Trophoblast cell (in vitro differentiated cells and primary cell): ENCODE measurements around the gene TMEM132D. TPM values are rescaled to one million over a fixed set of nuclear protein-coding genes. Genes with fewer than 3 reads are reported as not detected.

Experiments
- DNase-seq, 2 donors: peaks; one replicate each; pipeline ENCODE4 v3.0.0-alpha.2; 2016
- H2AFZ ChIP-seq: 2 replicates; pipeline ENCODE4 v1.6.1; 2013; ENCODE audit warnings: low read length, moderate library complexity, mild to moderate bottlenecking; ENCODE audit not compliant: insufficient read depth, poor library complexity
- H2AK5ac ChIP-seq: 2 replicates; pipeline ENCODE4 v1.6.1; 2013; ENCODE audit warnings: mild to moderate bottlenecking, low read length
- H2BK120ac ChIP-seq: 2 replicates; pipeline ENCODE4 v1.6.1; 2013; ENCODE audit warnings: low read length, mild to moderate bottlenecking, moderate library complexity; ENCODE audit not compliant: insufficient read depth, poor library complexity
- H2BK12ac ChIP-seq: 2 replicates; pipeline ENCODE4 v1.6.1; 2013; ENCODE audit warnings: mild to moderate bottlenecking, low read length, moderate library complexity
- H2BK5ac ChIP-seq: 2 replicates; pipeline ENCODE4 v1.6.1; 2013; ENCODE audit warnings: low read length, low read depth, moderate library complexity, mild to moderate bottlenecking; ENCODE audit not compliant: poor library complexity
- H3K14ac ChIP-seq: 2 replicates; pipeline ENCODE4 v1.6.1; 2013; ENCODE audit warnings: mild to moderate bottlenecking, low read length
- H3K18ac ChIP-seq: 2 replicates; pipeline ENCODE4 v1.6.1; 2013; ENCODE audit warnings: mild to moderate bottlenecking, low read length
- H3K23ac ChIP-seq: 2 replicates; pipeline ENCODE4 v1.6.1; 2013; ENCODE audit warnings: low read length
- H3K27ac ChIP-seq: 2 replicates; pipeline ENCODE4 v1.5.1; 2013; ENCODE audit warnings: low read depth, mild to moderate bottlenecking, inconsistent platforms, low read length, moderate library complexity
- H3K27me3 ChIP-seq: 2 replicates; pipeline ENCODE4 v1.6.1; 2013; ENCODE audit warnings: inconsistent platforms, mild to moderate bottlenecking, low read length, moderate library complexity; ENCODE audit not compliant: insufficient read depth
- H3K36me3 ChIP-seq, 2 experiments: 1 replicate in 1 of 2; 2 replicates in 1 of 2; pipeline ENCODE4 v1.6.1; 2013; ENCODE audit warnings: low read length in 2 of 2, mild to moderate bottlenecking in 2 of 2, moderate library complexity in 1 of 2; ENCODE audit not compliant: insufficient read depth in 2 of 2, control insufficient read depth in 1 of 2
- H3K4ac ChIP-seq: 2 replicates; pipeline ENCODE4 v1.6.1; 2013; ENCODE audit warnings: low read depth, mild to moderate bottlenecking, low read length, moderate library complexity
- H3K4me1 ChIP-seq, 2 experiments: 1 replicate in 1 of 2; 2 replicates in 1 of 2; pipeline ENCODE4 v1.6.1; 2013; ENCODE audit warnings: low read length in 2 of 2, mild to moderate bottlenecking in 2 of 2, moderate library complexity in 1 of 2; ENCODE audit not compliant: insufficient read depth in 2 of 2, control insufficient read depth in 1 of 2
- H3K4me2 ChIP-seq: 2 replicates; pipeline ENCODE4 v1.6.1; 2013; ENCODE audit warnings: inconsistent platforms, mild to moderate bottlenecking, low read length, moderate library complexity
- H3K4me3 ChIP-seq: 2 replicates; pipeline ENCODE4 v1.5.1; 2013; ENCODE audit warnings: mild to moderate bottlenecking, low read depth, low read length, inconsistent platforms
- H3K79me1 ChIP-seq: one replicate; pipeline ENCODE4 v1.6.1; 2013; ENCODE audit warnings: low read length
- H3K79me2 ChIP-seq: 2 replicates; pipeline ENCODE4 v1.6.1; 2013; ENCODE audit warnings: low read length, mild to moderate bottlenecking; ENCODE audit not compliant: control insufficient read depth, insufficient read depth, poor library complexity
- H3K9ac ChIP-seq: 2 replicates; pipeline ENCODE4 v1.6.1; 2013; ENCODE audit warnings: mild to moderate bottlenecking, low read length
- H3K9me3 ChIP-seq: 2 replicates; pipeline ENCODE4 v1.6.1; 2013; ENCODE audit warnings: low read depth, mild to moderate bottlenecking, control low read depth, inconsistent platforms, low read length; ENCODE audit not compliant: insufficient read depth
- H4K12ac ChIP-seq: 2 replicates; pipeline ENCODE4 v1.6.1; 2013; ENCODE audit warnings: low read depth, mild to moderate bottlenecking, low read length, moderate library complexity
- H4K8ac ChIP-seq: 2 replicates; pipeline ENCODE4 v1.6.1; 2013; ENCODE audit warnings: low read depth, mild to moderate bottlenecking, low read length, moderate library complexity
- H4K91ac ChIP-seq: one replicate; pipeline ENCODE4 v1.6.1; 2013; ENCODE audit warnings: low read depth, mild to moderate bottlenecking, low read length, moderate library complexity
- WGBS: extraction: QIAGEN DNeasy Blood & Tissue Kit; methylation state at CpG from one replicate; pipeline ENCODE4 v1.1.7; 2013; ENCODE audit warnings: missing lambda C conversion rate; ENCODE audit not compliant: insufficient read length, insufficient coverage; ENCODE audit errors: extremely low coverage; 5-methylcytosine and 5-hydroxymethylcytosine counted together
- polyA plus RNA-seq: library from polyadenylated mRNA; stranded (reverse); fragments of 200-250 nt; gene quantifications from 2 replicates; pipeline ENCODE4 v1.2.3, GENCODE V29; 2013

The TMEM132D gene
- 0.01 TPM in 1 of 2 replicates, not detected in the other for polyA plus RNA-seq

DNA sequence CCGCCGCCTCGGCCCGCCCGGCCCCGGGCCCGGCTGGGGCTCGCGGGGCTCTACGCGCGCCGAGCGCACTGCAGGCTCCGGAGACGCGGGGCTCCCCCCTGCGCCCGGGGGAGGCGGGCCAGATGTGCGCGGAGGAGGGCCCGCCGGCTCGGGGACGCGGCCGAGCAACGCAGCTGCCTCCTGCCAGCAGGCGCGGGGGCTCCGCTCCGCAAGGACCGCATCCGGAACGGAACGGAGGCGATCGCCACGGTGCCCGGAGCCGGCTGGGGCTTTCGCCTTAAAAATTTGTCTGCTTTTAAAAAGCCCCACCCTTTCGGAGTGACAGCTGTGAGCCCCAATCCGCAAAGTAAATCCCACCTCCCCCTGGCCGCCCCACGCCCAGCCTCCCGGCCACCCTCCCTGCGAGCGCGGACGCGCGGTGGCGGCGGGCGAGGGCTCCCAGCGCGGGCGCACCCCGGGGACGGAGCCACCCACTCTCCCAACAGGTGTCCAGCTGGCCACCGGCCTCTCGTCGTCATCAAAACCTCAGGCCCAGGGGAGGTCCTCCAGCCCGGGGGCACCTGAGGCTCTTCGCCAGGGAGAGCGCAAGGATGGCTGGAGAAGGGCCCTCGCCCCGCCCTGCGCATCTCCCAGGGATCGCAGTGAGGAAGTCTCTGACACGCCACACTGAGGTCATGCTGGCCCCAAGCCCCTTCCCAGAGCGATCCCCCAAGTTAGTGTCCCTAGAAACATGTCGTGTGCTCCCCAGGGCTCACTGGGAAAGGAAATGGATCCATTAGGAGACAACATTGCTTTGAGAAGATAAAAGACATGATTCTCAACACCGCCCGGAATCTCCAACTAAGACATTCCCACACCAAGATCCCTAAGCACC, at the start of gene TMEM132D:
Gene TMEM132D (minus strand): TSS at position 70 of the 874 bp plus-strand sequence.
- H2BK12ac ChIP-seq, result no peak within 1 kb of the TSS
- H3K14ac ChIP-seq, result no peak within 1 kb of the TSS
- H3K4me1 ChIP-seq, result peaks cover 0 to 4% of the 10 kb centered on the region in 2 experiments
- WGBS, result no CpG with 5 or more reads among the region's 77 CpGs
- peak within 1 kb of the TSS; percentile 7 for H3K4me3 ChIP-seq
- no peaks in the 10 kb centered on the region for H3K79me2 ChIP-seq
- no peak within 1 kb of the TSS for H4K12ac ChIP-seq
- H3K4me2 ChIP-seq, result peak within 1 kb of the TSS; percentile 42
- H2AFZ ChIP-seq, result no peak within 1 kb of the TSS
- no peak within 1 kb of the TSS for H4K91ac ChIP-seq
- no peak within 1 kb of the TSS for H3K9ac ChIP-seq
- H3K27me3 ChIP-seq, result peaks cover 41% of the 10 kb centered on the region
- no peak within 1 kb of the TSS for H3K18ac ChIP-seq
- no peak within 1 kb of the TSS for H2AK5ac ChIP-seq
- no peak within 1 kb of the TSS for H4K8ac ChIP-seq
- no peaks in the 10 kb centered on the region for H3K36me3 ChIP-seq
- DNase-seq, result no peak
- H3K79me1 ChIP-seq, result no peaks in the 10 kb centered on the region
- H3K27ac ChIP-seq, result no peak within 1 kb of the TSS
- H3K4ac ChIP-seq, result no peak within 1 kb of the TSS
- H3K23ac ChIP-seq, result no peak within 1 kb of the TSS
- peaks cover 3% of the 10 kb centered on the region for H3K9me3 ChIP-seq
- H2BK5ac ChIP-seq, result no peak within 1 kb of the TSS
- no peak within 1 kb of the TSS for H2BK120ac ChIP-seq

DNA sequence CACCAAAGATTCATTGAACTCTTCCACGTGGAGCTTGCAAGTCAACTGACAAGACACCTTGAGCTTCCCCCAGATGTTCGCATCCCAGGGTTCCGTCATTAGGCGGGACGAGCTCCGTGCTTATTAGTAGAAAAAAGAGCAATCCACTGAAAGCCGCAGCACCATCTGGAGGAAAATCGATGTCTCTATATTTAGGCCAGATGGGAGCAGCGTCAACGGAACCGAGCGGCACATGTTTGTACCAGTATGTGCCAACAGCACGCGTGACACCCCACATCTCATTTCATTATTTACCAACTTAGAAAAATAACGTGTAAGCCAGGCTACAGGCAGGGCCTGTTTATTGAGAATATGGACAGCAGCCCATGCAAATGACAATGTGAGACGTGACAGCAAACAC, 45.8 kb upstream of the TMEM132D start:
- no peak for DNase-seq
- Histone ChIP-seq H3K4me3 (no peak overlapping the region), H3K36me3 (no peaks in the 10 kb centered on the region), H3K4me1 (no peaks in the 10 kb centered on the region), H3K79me2 (no peaks in the 10 kb centered on the region), H3K23ac (no peak overlapping the region), H3K4me2 (no peak overlapping the region), H3K27ac (no peak overlapping the region), H2BK120ac (no peak overlapping the region), H2BK5ac (no peak overlapping the region), H3K14ac (no peak overlapping the region), H4K12ac (no peak overlapping the region), H3K9me3 (peaks cover 6% of the 10 kb centered on the region), H2AFZ (no peak overlapping the region), H3K18ac (no peak overlapping the region), H3K27me3 (no peaks in the 10 kb centered on the region), H3K9ac (no peak overlapping the region), H3K4ac (no peak overlapping the region), H4K8ac (no peak overlapping the region), H3K79me1 (no peaks in the 10 kb centered on the region), H2AK5ac (no peak overlapping the region), H4K91ac (no peak overlapping the region), H2BK12ac (no peak overlapping the region)
- no CpG with 5 or more reads among the region's 16 CpGs for WGBS

DNA sequence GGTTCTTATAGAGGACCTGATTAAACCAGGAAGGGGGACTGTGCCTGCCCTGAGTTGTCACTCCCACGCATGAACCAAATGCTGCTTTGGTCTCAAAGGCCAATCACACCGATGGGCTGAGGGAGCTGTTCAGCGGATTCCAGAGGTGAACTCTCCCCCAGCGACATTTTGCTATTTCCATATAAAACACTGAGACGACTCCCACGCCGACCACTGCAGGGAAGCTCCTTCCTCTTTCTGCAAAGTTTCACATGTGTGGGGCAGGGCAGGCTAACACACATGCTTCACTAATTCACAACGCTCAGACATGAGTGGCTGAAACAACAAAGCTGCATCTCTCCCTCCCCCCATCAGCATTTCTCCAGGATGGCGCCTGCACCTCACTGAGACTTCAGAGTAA, 37.8 kb upstream of the TMEM132D start:
- H3K23ac ChIP-seq, result no peak overlapping the region
- H3K36me3 ChIP-seq, result no peaks in the 10 kb centered on the region
- H4K12ac ChIP-seq, result no peak overlapping the region
- H3K4me2 ChIP-seq, result no peak overlapping the region
- H2BK12ac ChIP-seq, result no peak overlapping the region
- no peak overlapping the region for H2BK5ac ChIP-seq
- DNase-seq, result no peak
- H3K79me1 ChIP-seq, result no peaks in the 10 kb centered on the region
- no peak overlapping the region for H2AK5ac ChIP-seq
- H3K27me3 ChIP-seq, result no peaks in the 10 kb centered on the region
- no peak overlapping the region for H3K14ac ChIP-seq
- no peak overlapping the region for H4K91ac ChIP-seq
- no peak overlapping the region for H3K9ac ChIP-seq
- no peaks in the 10 kb centered on the region for H3K79me2 ChIP-seq
- peaks cover 2% of the 10 kb centered on the region for H3K9me3 ChIP-seq
- no peak overlapping the region for H2BK120ac ChIP-seq
- H3K4me3 ChIP-seq, result no peak overlapping the region
- H3K4ac ChIP-seq, result no peak overlapping the region
- no peak overlapping the region for H4K8ac ChIP-seq
- no CpG with 5 or more reads among the region's 9 CpGs for WGBS
- H3K27ac ChIP-seq, result no peak overlapping the region
- no peaks in the 10 kb centered on the region for H3K4me1 ChIP-seq
- H2AFZ ChIP-seq, result no peak overlapping the region
- no peak overlapping the region for H3K18ac ChIP-seq

DNA sequence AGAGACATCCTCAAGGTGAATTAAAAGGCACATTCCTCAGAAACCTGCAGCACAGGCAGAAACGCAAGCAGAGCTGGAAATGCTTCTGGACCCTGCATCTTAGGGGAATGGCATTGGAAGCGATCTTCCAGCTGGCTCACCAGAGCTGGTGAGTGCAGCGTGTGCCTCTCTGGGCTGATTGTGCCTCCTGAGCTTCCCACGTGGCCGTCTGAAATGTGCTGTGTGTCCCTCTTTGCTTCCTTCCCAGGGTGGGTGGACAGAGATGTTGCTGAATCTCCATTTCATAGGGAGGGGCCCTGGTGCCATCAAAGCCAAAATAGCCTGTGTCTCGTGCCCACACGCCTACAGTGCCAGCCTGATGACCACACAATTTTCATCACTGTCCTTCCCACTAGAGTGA, 34.3 kb upstream of the TMEM132D start:
- H3K79me2 ChIP-seq, result no peaks in the 10 kb centered on the region
- no peak overlapping the region for H2BK12ac ChIP-seq
- H2BK120ac ChIP-seq, result no peak overlapping the region
- no CpG with 5 or more reads among the region's 7 CpGs for WGBS
- H2AFZ ChIP-seq, result no peak overlapping the region
- no peak overlapping the region for H3K23ac ChIP-seq
- no peak overlapping the region for H2AK5ac ChIP-seq
- H3K4me3 ChIP-seq, result no peak overlapping the region
- H3K18ac ChIP-seq, result no peak overlapping the region
- DNase-seq, result no peak
- H3K4ac ChIP-seq, result no peak overlapping the region
- no peak overlapping the region for H3K27ac ChIP-seq
- no peaks in the 10 kb centered on the region for H3K36me3 ChIP-seq
- H4K8ac ChIP-seq, result no peak overlapping the region
- no peak overlapping the region for H3K14ac ChIP-seq
- H3K27me3 ChIP-seq, result no peaks in the 10 kb centered on the region
- no peak overlapping the region for H4K12ac ChIP-seq
- H3K9ac ChIP-seq, result no peak overlapping the region
- peaks cover 4% of the 10 kb centered on the region for H3K9me3 ChIP-seq
- H3K79me1 ChIP-seq, result no peaks in the 10 kb centered on the region
- H4K91ac ChIP-seq, result no peak overlapping the region
- no peak overlapping the region for H3K4me2 ChIP-seq
- H2BK5ac ChIP-seq, result no peak overlapping the region
- no peaks in the 10 kb centered on the region for H3K4me1 ChIP-seq
